Left ventricle myocardium inferior (tissue), 1 donor: Measurements from ENCODE around the gene CAV3. TPM values are rescaled to one million over a fixed set of nuclear protein-coding genes. Genes with fewer than 3 reads are reported as not detected.

Source experiments
- DNase-seq: peaks from one replicate; pipeline ENCODE4 v3.0.0-alpha.2; 2020
- H3K27ac ChIP-seq: fragments of 200-600 bp; replicated peaks from 2 replicates; pipeline ENCODE4 v1.8.0; 2021
- H3K27me3 ChIP-seq: fragments of 200-600 bp; 2 replicates; pipeline ENCODE4 v1.8.0; 2021; ENCODE audit warnings: low read depth
- H3K36me3 ChIP-seq: fragments of 200-600 bp; 2 replicates; pipeline ENCODE4 v1.8.0; 2021
- H3K4me1 ChIP-seq: fragments of 200-600 bp; 2 replicates; pipeline ENCODE4 v1.8.0; 2021
- H3K4me3 ChIP-seq: fragments of 200-600 bp; 2 replicates; pipeline ENCODE4 v1.8.0; 2021; ENCODE audit warnings: mild to moderate bottlenecking, moderate library complexity
- H3K9me3 ChIP-seq: fragments of 200-600 bp; replicated peaks from 2 replicates; pipeline ENCODE4 v1.8.0; 2021
- intact Hi-C: fragments of 100-400 bp; cut with micrococcal nuclease; formaldehyde crosslinking; loops from one replicate; pipeline ENCODE4 v1.11.0; 2022
- total RNA-seq: library from RNA; stranded (reverse); fragmentation: NEBNext Ultra II Directional; extraction: Animal tissue kit (Norgen Biotek cat#: 25700); gene quantifications from one replicate; pipeline ENCODE4 v1.2.1, GENCODE V29; 2021
- TF ChIP-seq, protein P1 (sequence below): fragments of 200-600 bp; IDR thresholded peaks from 2 replicates; pipeline ENCODE4 v1.8.0; 2021; ENCODE audit warnings: antibody characterized with exemption, mild to moderate bottlenecking, borderline replicate concordance
- donor health status: DM: no; HTN: yes; CAD: no; lungs with severe emphysema.

The CAV3 gene
- total RNA-seq, 1 donor from 2014 or later: 31.6 TPM

DNA sequence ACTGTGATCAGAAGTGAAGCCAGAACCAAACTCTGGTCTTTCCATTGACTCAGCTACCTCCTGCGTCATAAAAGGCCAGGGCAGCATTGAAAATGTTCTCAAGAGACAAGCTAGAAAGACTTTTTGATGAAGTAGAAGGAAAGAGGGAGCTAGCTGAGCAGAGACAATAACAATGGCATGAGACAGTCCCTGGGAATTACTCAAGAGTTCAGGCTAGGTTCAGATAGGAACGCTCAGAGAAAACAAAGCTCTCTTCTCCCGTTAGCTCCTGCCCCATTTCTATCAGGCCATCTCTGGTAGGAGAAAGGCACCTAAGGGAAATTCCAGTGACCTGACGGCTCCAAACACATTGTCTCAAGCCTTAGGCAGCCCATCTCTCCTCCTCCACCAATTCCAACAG is 42.8 kb downstream of the CAV3 start:
- H3K36me3 ChIP-seq: no peaks in the 10 kb centered on the region
- intact Hi-C loops: no loop called here
- H3K9me3 ChIP-seq: no peaks in the 10 kb centered on the region
- no peak for DNase-seq
- TF ChIP-seq, protein P1, sequence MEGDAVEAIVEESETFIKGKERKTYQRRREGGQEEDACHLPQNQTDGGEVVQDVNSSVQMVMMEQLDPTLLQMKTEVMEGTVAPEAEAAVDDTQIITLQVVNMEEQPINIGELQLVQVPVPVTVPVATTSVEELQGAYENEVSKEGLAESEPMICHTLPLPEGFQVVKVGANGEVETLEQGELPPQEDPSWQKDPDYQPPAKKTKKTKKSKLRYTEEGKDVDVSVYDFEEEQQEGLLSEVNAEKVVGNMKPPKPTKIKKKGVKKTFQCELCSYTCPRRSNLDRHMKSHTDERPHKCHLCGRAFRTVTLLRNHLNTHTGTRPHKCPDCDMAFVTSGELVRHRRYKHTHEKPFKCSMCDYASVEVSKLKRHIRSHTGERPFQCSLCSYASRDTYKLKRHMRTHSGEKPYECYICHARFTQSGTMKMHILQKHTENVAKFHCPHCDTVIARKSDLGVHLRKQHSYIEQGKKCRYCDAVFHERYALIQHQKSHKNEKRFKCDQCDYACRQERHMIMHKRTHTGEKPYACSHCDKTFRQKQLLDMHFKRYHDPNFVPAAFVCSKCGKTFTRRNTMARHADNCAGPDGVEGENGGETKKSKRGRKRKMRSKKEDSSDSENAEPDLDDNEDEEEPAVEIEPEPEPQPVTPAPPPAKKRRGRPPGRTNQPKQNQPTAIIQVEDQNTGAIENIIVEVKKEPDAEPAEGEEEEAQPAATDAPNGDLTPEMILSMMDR: no peak
- peaks cover 38% of the 10 kb centered on the region for H3K27me3 ChIP-seq
- H3K4me1 ChIP-seq: no peaks in the 10 kb centered on the region
- no peak overlapping the region for H3K4me3 ChIP-seq
- H3K27ac ChIP-seq: no peak overlapping the region

DNA sequence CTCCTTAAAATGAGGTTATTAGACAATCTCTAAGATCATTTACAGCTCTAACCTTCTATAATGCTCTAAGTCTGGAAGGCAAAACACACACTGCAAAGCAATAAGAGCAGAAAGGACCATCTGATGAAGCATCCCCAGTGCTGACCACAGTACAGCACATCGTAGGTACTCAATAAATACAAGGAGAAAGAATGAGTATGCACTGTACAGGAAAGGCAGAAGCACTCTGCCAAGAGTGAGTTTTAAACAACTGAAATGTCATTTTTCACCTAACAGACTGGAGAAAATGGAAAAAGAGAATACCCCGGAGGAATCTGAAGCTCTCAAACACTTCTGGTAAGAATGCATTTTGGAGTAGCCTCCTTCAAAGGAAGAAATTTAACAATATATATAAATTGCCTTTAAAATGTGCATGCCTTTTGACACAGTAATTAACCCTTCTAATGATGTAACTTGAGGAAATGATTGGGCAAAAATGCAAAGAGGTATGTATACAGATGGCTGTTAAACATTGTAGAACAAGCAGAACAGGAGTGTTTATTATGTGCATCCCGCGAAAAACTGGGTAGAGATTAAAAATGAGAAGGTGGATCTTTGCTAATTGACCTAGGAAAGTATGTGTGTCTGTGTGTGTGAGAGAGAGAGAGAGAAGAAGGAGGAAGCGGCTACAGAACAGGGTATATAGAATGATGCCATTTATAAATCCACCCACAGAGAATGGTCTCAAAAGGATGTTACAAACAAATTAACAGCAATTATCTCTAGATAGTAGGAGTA is 43.8 kb downstream of the CAV3 start:
- Histone ChIP-seq H3K4me1 (no peaks in the 10 kb centered on the region), H3K9me3 (no peaks in the 10 kb centered on the region), H3K36me3 (no peaks in the 10 kb centered on the region), H3K27ac (no peak overlapping the region), H3K4me3 (no peak overlapping the region), H3K27me3 (peaks cover 33% of the 10 kb centered on the region)
- no peak for DNase-seq
- intact Hi-C loops: no loop called here
- TF ChIP-seq, protein P1: no peak

DNA sequence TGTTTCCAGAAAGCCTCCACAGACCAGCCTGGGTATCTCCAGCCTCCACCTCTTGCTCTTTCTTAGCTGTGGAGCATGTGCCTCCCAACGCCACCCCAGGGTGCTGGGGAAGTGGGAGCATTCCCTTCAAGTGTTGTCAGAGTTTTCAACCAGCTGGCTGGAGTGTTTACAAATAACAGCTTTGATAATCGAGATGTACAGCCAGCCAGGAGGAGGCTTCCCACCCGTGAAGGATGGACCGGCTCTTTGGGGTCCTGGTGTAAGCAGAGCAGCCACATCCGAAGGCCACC is 44.3 kb downstream of the CAV3 start:
- intact Hi-C loops: no loop called here
- TF ChIP-seq, protein P1: no peak
- H3K36me3 ChIP-seq: no peaks in the 10 kb centered on the region

GRCh38 chr3:8778475-8778874 is 44.9 kb downstream of the CAV3 start:
- no peaks in the 10 kb centered on the region for H3K36me3 ChIP-seq
- H3K27ac ChIP-seq: no peak overlapping the region
- H3K4me3 ChIP-seq: no peak overlapping the region
- no peaks in the 10 kb centered on the region for H3K4me1 ChIP-seq
- DNase-seq: no peak
- peaks cover 31% of the 10 kb centered on the region for H3K27me3 ChIP-seq
- no peaks in the 10 kb centered on the region for H3K9me3 ChIP-seq
- intact Hi-C loops: no loop called here
- TF ChIP-seq, protein P1: no peak

More for the DNA sequence above, 44.3 kb downstream of the CAV3 start:
- Histone ChIP-seq H3K27ac (no peak overlapping the region), H3K27me3 (peaks cover 31% of the 10 kb centered on the region), H3K4me3 (no peak overlapping the region), H3K4me1 (no peaks in the 10 kb centered on the region), H3K9me3 (no peaks in the 10 kb centered on the region)
- DNase-seq: no peak

DNA sequence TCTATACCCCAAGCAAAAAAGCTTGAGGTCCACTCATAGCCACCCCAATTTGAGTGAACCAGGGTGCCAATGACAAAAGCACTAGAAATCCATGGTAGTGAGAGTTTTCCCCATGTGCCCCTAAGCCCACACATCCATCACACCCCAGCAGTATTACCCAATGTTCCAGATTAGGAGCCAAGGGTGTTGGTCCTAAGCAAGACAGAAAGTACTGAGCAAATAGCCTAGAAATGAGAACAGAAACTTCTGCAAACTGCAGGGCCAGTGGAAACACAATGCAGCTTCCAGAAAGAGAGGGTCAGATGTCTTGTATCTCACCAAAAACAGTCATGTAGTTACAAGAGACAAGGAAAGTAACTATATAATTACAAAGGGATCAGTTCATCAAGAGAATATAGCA is 46.7 kb downstream of the CAV3 start:
- H3K4me1 ChIP-seq: no peaks in the 10 kb centered on the region

More for the DNA sequence above, 46.7 kb downstream of the CAV3 start:
- TF ChIP-seq, protein P1: no peak
- H3K9me3 ChIP-seq: no peaks in the 10 kb centered on the region
- H3K4me3 ChIP-seq: no peak overlapping the region
- intact Hi-C loops: no loop called here
- peaks cover 26% of the 10 kb centered on the region for H3K27me3 ChIP-seq
- DNase-seq: no peak
- H3K27ac ChIP-seq: no peak overlapping the region
- no peaks in the 10 kb centered on the region for H3K36me3 ChIP-seq
